ACC112 (cell line): ENCODE results near the gene SULT1C3.

ENCODE experiments used
- H2AFZ ChIP-seq: fragments of 200-600 bp; sonication (generic); one replicate; pipeline ENCODE4 v1.6.0; 2017; ENCODE audit warnings: antibody characterized with exemption, low read length; ENCODE audit not compliant: unreplicated experiment
- H3K27ac ChIP-seq: fragments of 200-600 bp; sonication (generic); 2 replicates; pipeline ENCODE4 v1.5.1; 2014; ENCODE audit warnings: low read depth, mild to moderate bottlenecking, antibody characterized with exemption, low read length, moderate library complexity
- H3K27me3 ChIP-seq: fragments of 200-600 bp; sonication (generic); 2 replicates; pipeline ENCODE4 v1.6.1; 2014; ENCODE audit warnings: mild to moderate bottlenecking, antibody characterized with exemption, low read length, moderate library complexity, mixed read lengths; ENCODE audit not compliant: insufficient read depth
- H3K36me3 ChIP-seq: fragments of 200-600 bp; sonication (generic); 2 replicates; pipeline ENCODE4 v1.6.1; 2016; ENCODE audit warnings: mild to moderate bottlenecking, antibody characterized with exemption, low read length, moderate library complexity, mixed read lengths; ENCODE audit not compliant: insufficient read depth
- H3K4me1 ChIP-seq: fragments of 200-600 bp; sonication (generic); one replicate; pipeline ENCODE4 v1.6.1; 2016; ENCODE audit warnings: low read length, mixed read lengths; ENCODE audit not compliant: insufficient read depth, unreplicated experiment, control insufficient read depth
- H3K4me3 ChIP-seq: fragments of 200-600 bp; sonication (generic); 2 replicates; pipeline ENCODE4 v1.5.1; 2014; ENCODE audit warnings: mild to moderate bottlenecking, low read depth, low read length
- H3K79me2 ChIP-seq: fragments of 200-600 bp; sonication (generic); one replicate; pipeline ENCODE4 v1.6.0; 2016; ENCODE audit warnings: low read length; ENCODE audit not compliant: control insufficient read depth, unreplicated experiment, insufficient read depth

Gene SULT1C3

GRCh38 chr2:108297436-108298141 lies 57.8 kb downstream of the SULT1C3 start:
- Histone ChIP-seq H3K36me3 (no peaks in the 10 kb centered on the region), H3K4me1 (peaks cover 16% of the 10 kb centered on the region), H3K27me3 (no peaks in the 10 kb centered on the region), H3K79me2 (no peaks in the 10 kb centered on the region), H2AFZ (no peak overlapping the region), H3K4me3 (no peak overlapping the region), H3K27ac (peak overlapping the region; percentile 53)

GRCh38 chr2:108301558-108301957 lies 61.8 kb downstream of the SULT1C3 start:
- Histone ChIP-seq H3K27me3 (no peaks in the 10 kb centered on the region), H3K4me3 (no peak overlapping the region), H3K27ac (no peak overlapping the region)

GRCh38 chr2:108304975-108305374 lies 65.2 kb downstream of the SULT1C3 start:
- peaks cover 7% of the 10 kb centered on the region for H3K4me1 ChIP-seq
- no peak overlapping the region for H2AFZ ChIP-seq
- no peaks in the 10 kb centered on the region for H3K27me3 ChIP-seq
- no peak overlapping the region for H3K27ac ChIP-seq
- no peaks in the 10 kb centered on the region for H3K79me2 ChIP-seq
- H3K36me3 ChIP-seq: no peaks in the 10 kb centered on the region
- no peak overlapping the region for H3K4me3 ChIP-seq

More at GRCh38 chr2:108301558-108301957, 61.8 kb downstream of the SULT1C3 start:
- Histone ChIP-seq H2AFZ (no peak overlapping the region), H3K4me1 (peaks cover 22% of the 10 kb centered on the region), H3K36me3 (no peaks in the 10 kb centered on the region), H3K79me2 (no peaks in the 10 kb centered on the region)

GRCh38 chr2:108305901-108306300 lies 66.1 kb downstream of the SULT1C3 start:
- Histone ChIP-seq H2AFZ (no peak overlapping the region), H3K27ac (no peak overlapping the region), H3K79me2 (no peaks in the 10 kb centered on the region), H3K36me3 (no peaks in the 10 kb centered on the region), H3K27me3 (no peaks in the 10 kb centered on the region), H3K4me3 (no peak overlapping the region), H3K4me1 (peaks cover 7% of the 10 kb centered on the region)

GRCh38 chr2:108309903-108310302 lies 70.1 kb downstream of the SULT1C3 start:
- Histone ChIP-seq H3K4me1 (peaks cover 7% of the 10 kb centered on the region), H3K36me3 (no peaks in the 10 kb centered on the region), H3K79me2 (no peaks in the 10 kb centered on the region), H3K27ac (no peak overlapping the region), H3K27me3 (no peaks in the 10 kb centered on the region), H3K4me3 (no peak overlapping the region), H2AFZ (no peak overlapping the region)
